LNCAP (cell line): ENCODE data around the gene AGBL5.

Source experiments
- TF ChIP-seq, protein P1 (sequence below): fragments of 450-650 bp; IDR thresholded peaks from 2 replicates; pipeline ENCODE4 v1.5.1; 2017; ENCODE audit warnings: mild to moderate bottlenecking

Gene AGBL5

DNA sequence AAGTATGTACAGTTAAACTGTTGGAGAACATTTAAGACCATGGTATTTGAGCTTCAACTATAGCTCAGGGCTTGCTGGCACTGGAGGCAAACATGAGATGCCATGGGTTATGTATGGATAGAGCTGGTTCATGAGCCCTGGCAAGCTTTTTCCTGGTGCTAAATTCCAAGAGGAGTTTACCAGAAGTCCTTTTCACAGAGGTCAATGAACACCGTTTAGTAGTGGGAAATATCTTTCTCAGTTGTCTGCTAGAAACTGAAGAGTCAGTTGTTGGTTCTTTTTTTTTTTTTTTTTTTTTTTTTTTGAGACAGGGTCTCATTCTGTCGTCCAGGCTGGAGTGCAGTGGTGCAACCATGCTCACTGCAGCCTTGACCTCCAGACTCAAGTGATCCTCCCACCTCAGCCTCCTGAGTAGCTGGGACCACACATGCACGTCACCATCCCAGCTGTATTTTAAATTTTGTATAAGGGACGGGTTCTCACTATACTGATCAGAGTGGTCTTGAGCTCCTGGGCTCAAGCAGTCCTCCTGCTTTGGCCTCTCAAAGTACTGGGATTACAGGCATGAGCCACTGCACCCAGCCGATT, 36.4 kb downstream of the AGBL5 start:
- TF ChIP-seq, protein P1, sequence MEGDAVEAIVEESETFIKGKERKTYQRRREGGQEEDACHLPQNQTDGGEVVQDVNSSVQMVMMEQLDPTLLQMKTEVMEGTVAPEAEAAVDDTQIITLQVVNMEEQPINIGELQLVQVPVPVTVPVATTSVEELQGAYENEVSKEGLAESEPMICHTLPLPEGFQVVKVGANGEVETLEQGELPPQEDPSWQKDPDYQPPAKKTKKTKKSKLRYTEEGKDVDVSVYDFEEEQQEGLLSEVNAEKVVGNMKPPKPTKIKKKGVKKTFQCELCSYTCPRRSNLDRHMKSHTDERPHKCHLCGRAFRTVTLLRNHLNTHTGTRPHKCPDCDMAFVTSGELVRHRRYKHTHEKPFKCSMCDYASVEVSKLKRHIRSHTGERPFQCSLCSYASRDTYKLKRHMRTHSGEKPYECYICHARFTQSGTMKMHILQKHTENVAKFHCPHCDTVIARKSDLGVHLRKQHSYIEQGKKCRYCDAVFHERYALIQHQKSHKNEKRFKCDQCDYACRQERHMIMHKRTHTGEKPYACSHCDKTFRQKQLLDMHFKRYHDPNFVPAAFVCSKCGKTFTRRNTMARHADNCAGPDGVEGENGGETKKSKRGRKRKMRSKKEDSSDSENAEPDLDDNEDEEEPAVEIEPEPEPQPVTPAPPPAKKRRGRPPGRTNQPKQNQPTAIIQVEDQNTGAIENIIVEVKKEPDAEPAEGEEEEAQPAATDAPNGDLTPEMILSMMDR: no peak

- TF ChIP-seq, protein P1: no peak
Measured at GRCh38 chr2:27088634-27089033, 37.2 kb downstream of the AGBL5 start.

- TF ChIP-seq, protein P1: no peak
Measured at GRCh38 chr2:27089111-27089954, 37.9 kb downstream of the AGBL5 start.

- TF ChIP-seq, protein P1: no peak
Measured at GRCh38 chr2:27091746-27092695, 40.6 kb downstream of the AGBL5 start.

DNA sequence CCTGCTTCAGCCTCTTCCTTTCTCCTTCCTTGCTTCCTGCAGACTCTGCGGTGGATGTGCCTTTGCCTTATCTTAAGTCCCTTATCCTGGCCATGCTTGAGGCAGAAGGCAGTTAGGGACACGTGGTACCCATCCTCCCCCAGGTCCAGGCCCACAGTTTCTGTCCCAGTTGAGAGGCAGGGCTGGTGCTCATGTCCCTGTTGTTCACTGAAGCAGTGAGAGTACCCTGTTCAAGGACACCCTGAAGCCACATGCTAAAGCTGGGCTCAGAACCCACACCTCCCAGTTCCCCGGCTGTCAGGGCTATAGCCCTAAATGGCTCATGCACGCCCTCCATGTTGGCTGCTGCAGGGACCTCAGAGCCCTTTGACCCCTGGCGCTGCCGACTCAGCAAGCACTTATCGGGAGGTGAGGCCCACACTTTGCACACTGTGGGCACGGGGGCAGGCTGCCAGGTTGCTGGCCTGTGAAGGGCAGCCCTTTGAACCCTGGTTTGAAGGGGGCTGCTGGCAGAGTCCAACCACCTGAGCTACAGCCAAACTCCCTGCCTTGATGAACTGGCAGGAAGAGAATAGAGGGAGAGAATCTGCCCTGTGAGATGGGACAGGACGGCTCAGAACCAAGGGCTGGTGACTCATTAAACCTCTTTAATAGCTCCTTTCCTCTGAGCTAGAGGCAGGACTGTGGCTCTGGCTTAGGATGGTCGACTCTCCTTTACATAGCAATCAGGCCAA, 41.4 kb downstream of the AGBL5 start:
- TF ChIP-seq, protein P1: no peak

DNA sequence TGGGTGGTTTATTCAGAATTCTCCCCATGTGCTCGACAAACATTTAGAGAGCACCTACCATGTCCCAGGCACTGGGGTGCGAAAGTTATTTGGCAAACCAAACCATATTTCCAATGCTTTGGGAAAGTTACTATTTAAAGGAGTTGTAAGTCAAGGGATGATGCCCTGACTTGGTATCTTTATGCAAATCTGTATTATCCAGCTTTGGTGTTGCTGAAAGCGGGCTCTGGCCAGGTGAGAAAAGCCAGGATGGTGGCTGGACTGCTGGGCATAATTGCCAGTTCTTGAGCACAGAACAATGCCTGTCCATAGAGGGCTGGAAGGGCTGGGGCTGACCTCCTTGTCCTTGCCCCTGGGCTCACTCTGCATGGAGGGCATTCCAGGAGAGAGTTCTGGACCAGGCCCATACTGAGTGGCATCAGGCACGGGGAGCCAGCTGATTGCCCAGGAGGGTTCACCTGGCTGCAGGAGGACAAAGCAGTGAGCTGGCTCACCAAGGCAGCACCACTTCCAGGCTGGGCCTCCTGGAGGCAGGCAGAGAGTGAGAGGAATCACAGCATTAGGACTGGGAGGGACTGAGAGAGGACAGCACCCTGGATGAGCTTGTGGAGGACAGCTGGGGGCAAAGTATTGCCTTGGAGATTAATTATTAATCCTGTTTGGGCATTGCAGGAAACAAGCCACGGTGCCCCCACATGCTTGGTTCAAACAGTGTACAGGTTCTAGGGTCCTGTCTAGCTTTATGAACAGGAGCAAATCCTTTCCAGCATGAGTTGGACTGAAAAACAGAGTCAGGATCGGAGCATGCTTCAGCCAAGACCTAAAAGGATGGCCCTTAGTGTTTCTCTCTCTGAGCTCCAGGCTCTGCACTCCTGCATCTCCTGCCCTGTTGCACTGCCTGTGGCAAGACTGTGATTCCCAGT, 42.2 kb downstream of the AGBL5 start:
- TF ChIP-seq, protein P1: no peak
